Glomerular endothelial cell (primary cell): ENCODE measurements around the gene STK24. TPM values are rescaled to one million over a fixed set of nuclear protein-coding genes. Genes with fewer than 3 reads are reported as not detected.

ENCODE experiments used
- DNase-seq: peaks from one replicate; pipeline ENCODE4 v3.0.0-alpha.2; 2011; ENCODE audit warnings: low read depth, low spot score; ENCODE audit errors: extremely low read depth
- total RNA-seq: library from RNA; depleted of rRNA; stranded (reverse); fragments of >200 nt; gene quantifications from 2 replicates; pipeline ENCODE4 v1.2.3, GENCODE V29; 2015

The STK24 gene
- total RNA-seq, 1 donor from 2014 or later: 84.1 TPM

- DNase-seq: no peak
These were observed 18.7 kb downstream of the STK24 start for GRCh38 chr13:98557937-98558792.

DNA sequence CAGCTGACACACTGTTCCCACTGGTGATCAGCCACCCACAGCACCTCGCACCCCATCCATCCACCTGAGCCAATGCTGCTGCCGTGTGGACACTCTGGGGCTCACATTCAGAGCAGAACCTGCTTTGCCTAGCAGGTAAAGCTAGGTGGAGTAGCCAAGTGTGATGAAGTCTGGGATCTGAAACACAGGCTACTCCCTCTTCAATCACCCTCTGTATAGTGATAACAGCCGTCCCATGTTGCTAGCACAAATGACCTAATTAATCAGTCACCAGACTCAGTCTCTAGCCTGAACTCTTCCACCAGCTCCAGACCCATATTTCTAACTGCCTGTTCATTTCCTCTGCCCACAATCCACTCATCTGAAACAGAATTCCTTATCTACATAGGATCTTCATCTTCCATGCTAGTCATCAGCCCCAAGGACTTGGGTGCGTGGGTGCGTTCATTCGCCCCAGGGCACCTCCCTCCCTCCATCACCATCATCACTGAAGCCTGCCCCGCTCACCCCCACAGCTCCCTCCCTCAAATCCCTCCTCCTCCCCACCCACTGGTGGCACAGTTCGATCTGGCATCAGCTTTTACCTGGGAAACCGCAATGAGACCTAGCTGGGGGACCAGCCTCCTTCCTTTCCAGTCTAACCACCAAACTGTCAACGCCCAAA lies 19.8 kb downstream of the STK24 start:
- DNase-seq: no peak

GRCh38 chr13:98556142-98556816 lies 20.6 kb downstream of the STK24 start:
- no peak for DNase-seq

- no peak for DNase-seq
These were observed 27.1 kb downstream of the STK24 start for GRCh38 chr13:98549728-98550317.

DNA sequence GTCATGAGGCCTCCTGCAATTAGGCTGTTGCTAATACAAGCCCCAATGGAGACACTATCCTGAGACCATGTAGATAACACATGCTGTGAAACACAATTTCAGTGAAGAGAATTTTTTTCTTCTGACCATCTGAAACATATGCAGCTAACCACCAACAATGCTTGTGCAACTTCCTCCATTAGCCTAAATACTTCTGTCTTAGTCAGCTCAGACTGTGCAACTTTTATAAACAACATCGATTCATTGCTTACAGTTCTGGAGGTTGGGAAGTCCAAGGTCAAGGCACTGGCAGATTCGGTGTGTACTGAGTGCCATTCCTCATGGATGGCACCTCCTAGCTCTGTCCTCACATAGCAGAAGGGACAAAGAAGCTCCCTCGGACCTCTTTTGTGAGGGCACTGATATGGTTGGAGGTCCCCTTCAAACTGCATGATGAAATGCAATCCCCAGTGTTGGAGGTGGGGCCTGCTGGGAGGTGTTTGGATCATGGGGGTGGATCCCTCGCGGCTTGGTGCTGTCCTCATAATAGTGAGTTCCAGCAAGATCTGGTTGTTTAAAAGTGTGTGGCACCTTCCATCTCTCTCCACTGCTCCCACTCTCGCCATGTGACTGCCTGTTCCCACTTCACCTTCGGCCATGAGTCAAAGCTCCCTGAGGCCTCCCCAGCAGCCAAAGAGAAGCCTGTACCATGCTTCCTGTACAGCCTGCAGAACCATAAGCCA lies 27.7 kb downstream of the STK24 start:
- DNase-seq: no peak

DNA sequence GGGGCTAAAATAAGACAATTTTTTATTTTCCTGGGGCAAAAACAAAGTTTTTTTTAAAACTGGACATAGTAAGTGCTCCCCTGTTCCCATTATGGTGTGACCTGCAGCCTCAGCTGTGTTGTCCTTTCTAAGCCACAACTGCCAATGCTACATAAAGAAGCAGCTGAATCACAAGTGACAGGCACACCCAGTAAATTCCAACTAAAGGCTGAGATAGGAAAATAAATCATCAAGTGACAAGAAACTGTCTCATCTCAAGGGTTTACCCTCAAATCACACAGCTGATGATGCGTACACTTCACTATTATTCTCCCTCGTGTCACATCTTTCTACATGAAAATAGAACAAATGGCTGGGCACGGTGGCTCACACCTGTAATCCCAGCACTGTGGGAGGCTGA lies 28.7 kb downstream of the STK24 start:
- DNase-seq: no peak

- DNase-seq: no peak
These were observed 29.5 kb downstream of the STK24 start for GRCh38 chr13:98547455-98547854.

GRCh38 chr13:98546402-98546801 lies 30.5 kb downstream of the STK24 start:
- DNase-seq: no peak

DNA sequence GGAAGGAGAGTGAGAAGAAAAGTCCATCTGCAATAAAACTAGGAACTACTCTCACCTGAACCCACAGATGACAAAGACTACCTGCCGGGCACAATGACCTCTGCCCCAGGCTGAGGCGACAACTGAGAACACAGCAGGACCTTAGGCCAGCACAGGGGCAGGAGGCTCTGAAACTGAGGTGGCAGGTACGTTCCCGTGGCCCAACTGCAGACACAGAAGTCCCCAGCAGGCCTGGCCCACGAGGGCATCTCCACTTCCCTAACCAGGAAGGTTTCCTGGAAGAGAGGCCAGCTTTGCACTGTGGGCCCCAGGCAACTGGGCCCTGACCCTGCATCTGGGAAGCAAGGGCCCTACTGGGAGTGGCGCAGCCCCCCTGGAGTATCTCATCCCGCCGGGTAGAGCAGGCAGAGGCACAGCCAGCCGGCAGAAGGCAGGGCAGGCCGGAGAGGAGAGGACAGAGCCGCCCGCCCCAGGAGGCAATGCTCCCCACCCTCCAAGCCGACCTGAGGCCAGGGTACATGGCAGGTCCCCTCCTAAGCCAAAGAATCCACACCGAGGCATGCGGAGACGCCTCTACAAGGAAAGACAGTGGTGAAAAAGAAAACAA lies 32.7 kb downstream of the STK24 start:
- no peak for DNase-seq

DNA sequence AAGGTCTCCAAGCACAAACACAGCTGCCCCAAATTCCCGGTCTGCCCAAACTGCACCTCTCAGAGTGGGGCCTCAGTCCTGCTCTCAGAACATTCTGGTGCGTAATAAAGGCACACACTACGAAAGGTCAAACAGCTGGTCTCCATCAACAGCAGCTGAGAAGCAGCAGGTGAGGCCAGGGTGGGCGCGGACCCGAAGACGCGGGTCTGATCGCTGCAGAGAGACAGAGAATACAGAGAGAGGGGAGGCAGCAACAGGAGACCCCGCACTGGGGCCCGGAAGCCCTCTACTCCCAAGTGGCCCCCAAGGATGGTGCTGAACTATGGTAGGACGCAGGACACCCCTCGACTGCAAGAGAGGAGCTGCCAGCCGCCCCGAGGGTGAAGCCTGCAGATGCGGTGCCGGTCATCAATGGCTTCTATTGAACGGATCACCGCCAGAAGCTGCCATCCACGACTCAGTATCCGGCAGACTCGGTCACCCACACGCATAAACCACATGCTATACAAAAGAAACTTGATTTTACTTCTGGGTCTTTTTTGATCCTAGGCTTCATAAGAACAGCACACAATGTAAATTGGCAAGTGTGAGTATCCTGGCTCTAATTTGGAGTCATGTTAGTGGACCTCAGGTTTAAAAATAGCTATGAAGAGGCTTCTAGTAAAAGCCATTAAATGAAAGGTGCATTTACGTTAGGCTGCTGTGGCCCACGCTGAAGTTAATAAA lies 33.4 kb downstream of the STK24 start:
- DNase-seq: no peak

DNA sequence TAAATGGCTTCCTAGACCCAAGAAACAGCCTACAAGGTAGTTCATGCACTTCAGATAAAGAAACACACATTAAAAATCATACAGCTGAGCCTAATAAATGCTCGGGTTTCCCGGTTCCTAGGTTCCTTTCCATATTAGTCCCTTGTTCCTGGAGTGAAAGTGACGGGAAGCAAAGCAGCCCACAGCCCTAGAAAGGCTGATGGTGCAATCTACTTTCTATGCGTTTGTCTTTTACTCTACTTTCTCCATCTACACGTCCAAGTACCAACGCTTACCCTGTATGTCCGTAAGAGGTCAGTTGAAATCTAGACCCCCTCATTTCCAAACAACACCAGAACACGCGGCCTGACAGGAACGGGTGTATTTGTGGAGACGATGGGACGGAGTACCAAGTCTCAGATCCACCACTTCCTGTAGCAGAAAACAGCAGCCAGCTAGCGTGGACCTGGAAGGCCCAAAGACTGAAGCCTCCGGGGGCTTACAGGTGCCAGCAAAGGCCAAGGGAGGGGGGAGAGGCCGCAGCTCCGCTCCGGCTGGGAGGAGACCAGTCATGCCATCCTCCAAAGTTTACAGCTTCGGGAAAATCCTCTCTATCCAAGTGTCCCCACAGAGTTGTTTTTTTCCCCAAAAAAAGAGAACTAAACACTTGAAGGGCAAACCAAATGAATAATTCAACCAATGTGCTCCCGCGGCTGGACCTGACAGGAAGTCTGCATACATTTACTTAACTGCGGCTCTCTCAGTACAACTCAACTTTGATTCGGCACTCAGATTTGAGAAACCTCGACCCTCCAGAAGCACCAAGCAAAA lies 34.1 kb downstream of the STK24 start:
- DNase-seq: no peak

- DNase-seq: no peak
These were observed 35.2 kb downstream of the STK24 start for GRCh38 chr13:98541701-98542203.

- DNase-seq: no peak
These were observed 35.7 kb downstream of the STK24 start for GRCh38 chr13:98541191-98541590.

GRCh38 chr13:98540476-98540875 lies 36.4 kb downstream of the STK24 start:
- DNase-seq: no peak

- no peak for DNase-seq
These were observed 37.2 kb downstream of the STK24 start for GRCh38 chr13:98539666-98540065.

DNA sequence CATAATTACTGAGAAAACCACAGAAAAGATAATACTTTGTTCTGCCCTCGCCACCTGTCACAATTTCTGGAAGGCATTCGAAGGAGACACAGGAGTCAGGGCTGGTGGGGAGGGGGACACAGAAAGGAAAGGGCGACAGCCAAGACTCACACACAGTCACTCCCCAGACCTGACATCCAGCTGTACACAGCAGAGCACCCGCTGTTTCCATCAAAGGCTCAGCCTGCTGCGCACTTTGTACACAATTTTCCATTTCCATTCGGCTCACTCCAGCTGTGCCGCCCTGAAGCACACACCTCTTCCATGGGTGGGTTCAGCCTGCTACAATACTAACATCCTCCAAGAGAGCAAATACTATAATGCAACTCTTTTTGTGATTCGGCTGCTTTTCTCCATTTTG lies 38.0 kb downstream of the STK24 start:
- no peak for DNase-seq

DNA sequence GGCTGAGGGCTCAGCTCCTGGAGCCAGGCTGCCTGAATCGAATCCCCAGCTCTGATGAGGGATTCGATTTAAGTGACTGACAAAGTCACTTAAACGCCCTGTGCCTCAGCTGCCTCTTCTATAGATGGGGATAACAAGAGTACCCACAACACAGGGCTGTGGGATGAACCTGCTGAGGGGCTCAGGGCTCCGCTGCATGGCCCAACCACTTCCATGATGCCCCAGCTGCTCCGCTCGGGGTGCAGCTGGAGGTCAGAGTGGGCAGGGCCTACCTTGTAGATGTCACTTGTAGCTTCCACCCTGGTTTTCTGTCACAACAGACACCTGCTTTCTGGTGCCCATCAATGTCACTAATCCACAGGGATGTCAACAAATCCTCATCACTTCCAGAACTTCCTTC lies 39.2 kb downstream of the STK24 start:
- no peak for DNase-seq

GRCh38 chr13:98537306-98537705 lies 39.6 kb downstream of the STK24 start:
- no peak for DNase-seq

DNA sequence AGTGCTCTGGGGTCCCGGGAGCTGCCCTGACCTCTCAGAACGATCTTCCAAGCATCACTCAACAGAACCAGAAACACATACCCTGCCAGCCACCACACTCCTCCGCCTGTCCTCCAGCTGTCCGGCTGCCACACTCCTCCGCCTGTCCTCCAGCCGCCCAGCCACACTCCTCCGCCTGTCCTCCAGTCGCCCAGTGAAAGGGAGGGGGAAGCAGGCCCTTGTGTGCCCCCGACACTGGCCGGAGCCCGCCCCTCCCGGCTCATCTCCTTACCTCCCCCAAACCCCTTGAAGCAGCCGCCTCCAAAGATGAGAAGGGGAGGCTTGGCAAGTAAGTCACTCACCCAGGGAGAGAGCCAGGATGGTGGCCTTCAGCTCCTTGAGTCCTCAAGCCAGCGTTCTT lies 40.2 kb downstream of the STK24 start:
- no peak for DNase-seq
